ENCODE results near the gene PRLHR.
"Not testable (repeated sequence)": the region's sequence is repeated elsewhere in the genome, so short reads cannot be mapped to it uniquely, and the experiment has no call there.

PRLHR gene

DNA sequence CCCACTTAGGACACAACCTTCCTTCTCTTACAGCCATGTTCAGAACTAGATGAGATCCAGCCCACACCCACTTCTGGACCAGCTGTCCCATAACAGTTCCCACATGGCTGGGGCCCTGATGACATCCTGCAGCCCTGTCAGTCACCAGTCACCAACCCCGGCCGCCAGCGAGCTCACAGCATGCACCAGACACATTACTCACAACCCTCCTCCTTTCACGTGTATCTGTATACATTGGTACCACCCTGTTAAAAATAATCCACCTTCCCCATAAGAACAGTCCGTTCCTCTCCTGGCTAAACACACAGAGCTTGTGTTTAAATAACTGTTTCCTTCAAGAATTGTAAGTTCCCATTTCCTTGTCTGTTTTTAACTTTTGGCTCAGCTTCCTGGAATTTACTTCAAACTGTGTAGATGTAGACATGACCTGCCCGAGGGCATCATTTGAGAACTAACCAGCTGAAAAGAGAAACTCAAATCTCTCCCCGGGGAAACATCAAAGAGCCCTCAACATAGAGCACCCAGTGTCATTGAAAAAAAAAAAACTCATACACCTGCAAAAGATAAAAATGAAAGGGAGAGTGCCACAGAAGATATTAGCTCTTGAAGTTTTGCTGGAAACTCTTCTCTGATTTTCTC lies 26.0 kb upstream of the PRLHR start:
- Histone ChIP-seq H3K4me1 (ENCODE audit: control insufficient read depth, insufficient read depth, low read length) (peaks cover 5% of the 10 kb centered on the region), H3K36me3 (ENCODE audit: control insufficient read depth, insufficient read depth, low read length) (no peaks in the 10 kb centered on the region), H3K27ac (ENCODE audit: low read length) (no peak overlapping the region), H3K4me3 (ENCODE audit: low read length) (no peak overlapping the region), H3K27me3 (ENCODE audit: control insufficient read depth, insufficient read depth, low read length) (no peaks in the 10 kb centered on the region), H3K9me3 (ENCODE audit: control insufficient read depth, insufficient read depth, low read length) (no peaks in the 10 kb centered on the region)
- no peak for DNase-seq (ENCODE audit: low read depth, low spot score)
- no CpG with 5 or more reads among the region's 7 CpGs for WGBS (ENCODE audit: insufficient coverage, insufficient read length)

GRCh38 chr10:118613863-118614262 lies 18.4 kb upstream of the PRLHR start:
- H3K27ac ChIP-seq (ENCODE audit: low read length); H3K4me3 ChIP-seq (ENCODE audit: low read length); H3K36me3 ChIP-seq (ENCODE audit: control insufficient read depth, insufficient read depth, low read length); H3K4me1 ChIP-seq (ENCODE audit: control insufficient read depth, insufficient read depth, low read length); H3K9me3 ChIP-seq (ENCODE audit: control insufficient read depth, insufficient read depth, low read length); H3K27me3 ChIP-seq (ENCODE audit: control insufficient read depth, insufficient read depth, low read length); DNase-seq (ENCODE audit: low read depth, low spot score): not testable (repeated sequence)
- no CpG with 5 or more reads among the region's 4 CpGs for WGBS (ENCODE audit: insufficient coverage, insufficient read length)

DNA sequence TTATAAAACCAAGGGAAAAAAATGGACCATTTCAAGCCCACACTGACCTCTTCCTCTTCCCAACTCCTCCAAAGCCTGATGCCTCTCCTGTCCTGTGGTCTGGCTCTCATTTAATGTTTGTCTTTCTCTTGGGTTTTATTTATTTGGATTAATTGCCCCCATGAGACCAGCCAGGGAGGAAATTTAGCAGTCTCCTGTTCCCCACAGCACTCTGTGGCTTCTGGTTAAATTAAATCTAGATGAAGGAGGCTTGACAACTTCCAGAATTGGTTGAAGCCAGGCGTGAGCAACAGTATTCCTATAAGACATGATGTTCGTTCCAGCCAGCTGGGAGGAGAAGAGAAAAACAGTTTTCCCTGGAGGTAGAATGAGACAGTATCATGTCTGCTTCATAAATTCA lies 15.1 kb upstream of the PRLHR start:
- no peaks in the 10 kb centered on the region for H3K4me1 ChIP-seq (ENCODE audit: control insufficient read depth, insufficient read depth, low read length)
- no peak overlapping the region for H3K27ac ChIP-seq (ENCODE audit: low read length)
- H3K9me3 ChIP-seq (ENCODE audit: control insufficient read depth, insufficient read depth, low read length): no peaks in the 10 kb centered on the region
- WGBS (ENCODE audit: insufficient coverage, insufficient read length): no CpG with 5 or more reads among the region's 2 CpGs
- no peak overlapping the region for H3K4me3 ChIP-seq (ENCODE audit: low read length)
- no peaks in the 10 kb centered on the region for H3K27me3 ChIP-seq (ENCODE audit: control insufficient read depth, insufficient read depth, low read length)
- no peak for DNase-seq (ENCODE audit: low read depth, low spot score)
- H3K36me3 ChIP-seq (ENCODE audit: control insufficient read depth, insufficient read depth, low read length): no peaks in the 10 kb centered on the region

GRCh38 chr10:118607768-118608354 lies 12.4 kb upstream of the PRLHR start:
- no peaks in the 10 kb centered on the region for H3K4me1 ChIP-seq (ENCODE audit: control insufficient read depth, insufficient read depth, low read length)
- no peak overlapping the region for H3K27ac ChIP-seq (ENCODE audit: low read length)
- no peaks in the 10 kb centered on the region for H3K36me3 ChIP-seq (ENCODE audit: control insufficient read depth, insufficient read depth, low read length)
- no peak overlapping the region for H3K4me3 ChIP-seq (ENCODE audit: low read length)
- no CpG with 5 or more reads among the region's 4 CpGs for WGBS (ENCODE audit: insufficient coverage, insufficient read length)
- H3K27me3 ChIP-seq (ENCODE audit: control insufficient read depth, insufficient read depth, low read length): no peaks in the 10 kb centered on the region
- H3K9me3 ChIP-seq (ENCODE audit: control insufficient read depth, insufficient read depth, low read length): no peaks in the 10 kb centered on the region
- DNase-seq (ENCODE audit: low read depth, low spot score): no peak

GRCh38 chr10:118605694-118606093 lies 10.2 kb upstream of the PRLHR start:
- Histone ChIP-seq H3K27me3 (ENCODE audit: control insufficient read depth, insufficient read depth, low read length) (no peaks in the 10 kb centered on the region), H3K36me3 (ENCODE audit: control insufficient read depth, insufficient read depth, low read length) (no peaks in the 10 kb centered on the region), H3K9me3 (ENCODE audit: control insufficient read depth, insufficient read depth, low read length) (no peaks in the 10 kb centered on the region), H3K4me3 (ENCODE audit: low read length) (no peak overlapping the region), H3K27ac (ENCODE audit: low read length) (no peak overlapping the region), H3K4me1 (ENCODE audit: control insufficient read depth, insufficient read depth, low read length) (no peaks in the 10 kb centered on the region)
- WGBS (ENCODE audit: insufficient coverage, insufficient read length): no CpG with 5 or more reads among the region's 10 CpGs
- no peak for DNase-seq (ENCODE audit: low read depth, low spot score)

- H3K36me3 ChIP-seq (ENCODE audit: control insufficient read depth, insufficient read depth, low read length): no peaks in the 10 kb centered on the region
- peaks cover 6% of the 10 kb centered on the region for H3K4me1 ChIP-seq (ENCODE audit: control insufficient read depth, insufficient read depth, low read length)
- H3K27me3 ChIP-seq (ENCODE audit: control insufficient read depth, insufficient read depth, low read length): peaks cover 16% of the 10 kb centered on the region
- no peaks in the 10 kb centered on the region for H3K9me3 ChIP-seq (ENCODE audit: control insufficient read depth, insufficient read depth, low read length)
- WGBS (ENCODE audit: insufficient coverage, insufficient read length): no CpG with 5 or more reads among the region's 16 CpGs
- no peak for DNase-seq (ENCODE audit: low read depth, low spot score)
- peak overlapping the region; percentile 36; the same call in 1 of the 2 replicates for H3K4me3 ChIP-seq (ENCODE audit: low read length)
- H3K27ac ChIP-seq (ENCODE audit: low read length): no peak overlapping the region
Measured at GRCh38 chr10:118596426-118597124, 1.1 kb upstream of the PRLHR start.

- peaks cover 16% of the 10 kb centered on the region for H3K27me3 ChIP-seq (ENCODE audit: control insufficient read depth, insufficient read depth, low read length)
- peaks cover 6% of the 10 kb centered on the region for H3K4me1 ChIP-seq (ENCODE audit: control insufficient read depth, insufficient read depth, low read length)
- H3K36me3 ChIP-seq (ENCODE audit: control insufficient read depth, insufficient read depth, low read length): no peaks in the 10 kb centered on the region
- H3K4me3 ChIP-seq (ENCODE audit: low read length): no peak overlapping the region
- no peaks in the 10 kb centered on the region for H3K9me3 ChIP-seq (ENCODE audit: control insufficient read depth, insufficient read depth, low read length)
- DNase-seq (ENCODE audit: low read depth, low spot score): no peak
- WGBS (ENCODE audit: insufficient coverage, insufficient read length): no CpG with 5 or more reads among the region's 22 CpGs
- no peak overlapping the region for H3K27ac ChIP-seq (ENCODE audit: low read length)
Measured at GRCh38 chr10:118595064-118595420, 406 bp downstream of the PRLHR start.

DNA sequence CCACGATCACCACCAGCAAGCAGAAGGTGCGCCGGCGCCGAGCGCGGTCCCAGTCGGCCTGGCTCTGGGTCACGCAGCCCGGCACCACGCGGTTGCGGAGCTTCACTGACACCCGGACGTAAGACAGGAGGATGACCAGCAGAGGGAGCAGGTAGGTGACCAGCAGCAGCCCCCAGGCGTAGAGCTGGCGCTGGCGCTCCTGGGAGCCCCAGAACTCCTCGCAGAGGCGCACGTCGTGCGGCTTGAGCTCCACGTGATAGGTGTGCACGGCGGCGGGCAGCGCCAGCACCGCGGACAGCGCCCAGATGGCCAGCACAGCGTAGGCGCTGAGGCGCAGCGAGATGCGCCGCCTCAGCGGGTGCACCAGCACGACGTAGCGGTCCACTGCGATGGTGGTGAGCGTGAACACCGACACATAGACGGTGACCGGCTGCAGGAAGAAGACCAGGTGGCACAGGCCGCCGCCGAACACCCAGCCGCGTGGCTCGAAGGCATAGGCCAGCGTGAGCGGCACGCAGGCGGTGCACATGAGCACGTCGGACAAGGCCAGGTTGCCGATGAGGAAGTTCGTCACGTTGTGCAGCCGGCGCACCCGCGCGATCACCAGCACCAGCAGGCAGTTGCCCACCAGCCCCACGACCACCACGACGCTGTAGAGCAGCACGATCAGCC lies 920 bp downstream of the PRLHR start:
- H3K27ac ChIP-seq (ENCODE audit: low read length): no peak overlapping the region
- no peak overlapping the region for H3K4me3 ChIP-seq (ENCODE audit: low read length)
- peaks cover 6% of the 10 kb centered on the region for H3K4me1 ChIP-seq (ENCODE audit: control insufficient read depth, insufficient read depth, low read length)
- H3K27me3 ChIP-seq (ENCODE audit: control insufficient read depth, insufficient read depth, low read length): peaks cover 16% of the 10 kb centered on the region
- peak; percentile 83 for DNase-seq (ENCODE audit: low read depth, low spot score)
- no peaks in the 10 kb centered on the region for H3K36me3 ChIP-seq (ENCODE audit: control insufficient read depth, insufficient read depth, low read length)
- no CpG with 5 or more reads among the region's 70 CpGs for WGBS (ENCODE audit: insufficient coverage, insufficient read length)
- no peaks in the 10 kb centered on the region for H3K9me3 ChIP-seq (ENCODE audit: control insufficient read depth, insufficient read depth, low read length)

GRCh38 chr10:118592675-118593330 lies 2.6 kb downstream of the PRLHR start:
- no CpG with 5 or more reads among the region's 2 CpGs for WGBS (ENCODE audit: insufficient coverage, insufficient read length)
- peaks cover 6% of the 10 kb centered on the region for H3K4me1 ChIP-seq (ENCODE audit: control insufficient read depth, insufficient read depth, low read length)
- H3K27me3 ChIP-seq (ENCODE audit: control insufficient read depth, insufficient read depth, low read length): peaks cover 16% of the 10 kb centered on the region
- H3K4me3 ChIP-seq (ENCODE audit: low read length): no peak overlapping the region
- no peak for DNase-seq (ENCODE audit: low read depth, low spot score)
- no peaks in the 10 kb centered on the region for H3K36me3 ChIP-seq (ENCODE audit: control insufficient read depth, insufficient read depth, low read length)
- H3K9me3 ChIP-seq (ENCODE audit: control insufficient read depth, insufficient read depth, low read length): no peaks in the 10 kb centered on the region
- H3K27ac ChIP-seq (ENCODE audit: low read length): no peak overlapping the region

GRCh38 chr10:118590334-118590733 lies 5.1 kb downstream of the PRLHR start:
- Histone ChIP-seq H3K4me3 (ENCODE audit: low read length) (no peak overlapping the region), H3K27ac (ENCODE audit: low read length) (no peak overlapping the region), H3K27me3 (ENCODE audit: control insufficient read depth, insufficient read depth, low read length) (peaks cover 13% of the 10 kb centered on the region), H3K9me3 (ENCODE audit: control insufficient read depth, insufficient read depth, low read length) (no peaks in the 10 kb centered on the region), H3K36me3 (ENCODE audit: control insufficient read depth, insufficient read depth, low read length) (no peaks in the 10 kb centered on the region), H3K4me1 (ENCODE audit: control insufficient read depth, insufficient read depth, low read length) (peaks cover 6% of the 10 kb centered on the region)
- no CpG with 5 or more reads among the region's 2 CpGs for WGBS (ENCODE audit: insufficient coverage, insufficient read length)
- no peak for DNase-seq (ENCODE audit: low read depth, low spot score)

Measured in iPS DF 6.9 (cell line).